ENCODE results near the gene ENPEP.
A peak's percentile ranks its signal among the peaks of the same experiment; 100 is the strongest.

Gene ENPEP

GRCh38 chr4:110597582-110597981, 121.6 kb downstream of the ENPEP start:
- ATAC-seq (no peak), DNase-seq (no peak)
- Mint-ChIP-seq H3K27ac (no peak overlapping the region), H3K4me3 (no peak overlapping the region), H3K9me3 (peaks cover 7 to 17% of the 10 kb centered on the region in 2 donors), H3K4me1 (no peaks in the 10 kb centered on the region), H3K27me3 (peaks cover 26% of the 10 kb centered on the region)

- Mint-ChIP-seq H3K4me1 (no peaks in the 10 kb centered on the region), H3K9me3 (peaks cover 5 to 14% of the 10 kb centered on the region in 2 donors), H3K4me3 (no peak overlapping the region), H3K27ac (no peak overlapping the region), H3K27me3 (peaks cover 26% of the 10 kb centered on the region)
- DNase-seq: no peak
- no peak for ATAC-seq
These were observed 126.1 kb downstream of the ENPEP start for GRCh38 chr4:110602061-110602460.

- Mint-ChIP-seq H3K27me3 (peaks cover 37% of the 10 kb centered on the region), H3K4me3 (no peak overlapping the region), H3K27ac (no peak overlapping the region), H3K9me3 (peaks cover 0 to 6% of the 10 kb centered on the region in 2 donors), H3K4me1 (no peaks in the 10 kb centered on the region)
- no peak for DNase-seq
- ATAC-seq: no peak
These were observed 129.1 kb downstream of the ENPEP start for GRCh38 chr4:110605077-110605476.

GRCh38 chr4:110609044-110609750, 133.2 kb downstream of the ENPEP start:
- ATAC-seq: no peak
- Mint-ChIP-seq H3K9me3 (no peaks in the 10 kb centered on the region), H3K27ac (no peak overlapping the region), H3K4me3 (no peak overlapping the region), H3K4me1 (peaks cover 12% of the 10 kb centered on the region), H3K27me3 (peaks cover 63% of the 10 kb centered on the region)
- no peak for DNase-seq

- Mint-ChIP-seq H3K9me3 (no peaks in the 10 kb centered on the region), H3K4me3 (no peak overlapping the region), H3K27me3 (peaks cover 77% of the 10 kb centered on the region), H3K27ac (no peak overlapping the region), H3K4me1 (peaks cover 18% of the 10 kb centered on the region)
- peak; percentile 31 for ATAC-seq
- DNase-seq: no peak
These were observed 134.6 kb downstream of the ENPEP start for GRCh38 chr4:110610620-110610939.

GRCh38 chr4:110610940-110611831, 135.2 kb downstream of the ENPEP start:
- H3K27me3 Mint-ChIP-seq: peaks cover 83% of the 10 kb centered on the region
- H3K4me3 Mint-ChIP-seq: peak overlapping the region in 1 of 2 donors; percentile 54
- DNase-seq (no peak), ATAC-seq (peak; percentile 57)
- no peaks in the 10 kb centered on the region for H3K9me3 Mint-ChIP-seq
- peaks cover 24% of the 10 kb centered on the region for H3K4me1 Mint-ChIP-seq
- no peak overlapping the region for H3K27ac Mint-ChIP-seq

GRCh38 chr4:110611968-110612447, 136.1 kb downstream of the ENPEP start:
- peaks cover 26% of the 10 kb centered on the region for H3K4me1 Mint-ChIP-seq
- DNase-seq: no peak
- no peaks in the 10 kb centered on the region for H3K9me3 Mint-ChIP-seq
- ATAC-seq: no peak
- H3K4me3 Mint-ChIP-seq: no peak overlapping the region
- H3K27ac Mint-ChIP-seq: no peak overlapping the region
- H3K27me3 Mint-ChIP-seq: peaks cover 91% of the 10 kb centered on the region

GRCh38 chr4:110612631-110613269, 136.8 kb downstream of the ENPEP start:
- H3K9me3 Mint-ChIP-seq: no peaks in the 10 kb centered on the region
- peaks cover 27% of the 10 kb centered on the region for H3K4me1 Mint-ChIP-seq
- H3K27ac Mint-ChIP-seq: no peak overlapping the region
- H3K27me3 Mint-ChIP-seq: peaks cover 97% of the 10 kb centered on the region
- DNase-seq (no peak), ATAC-seq (no peak)
- no peak overlapping the region for H3K4me3 Mint-ChIP-seq

GRCh38 chr4:110613745-110614144, 137.8 kb downstream of the ENPEP start:
- peaks cover 36% of the 10 kb centered on the region for H3K4me1 Mint-ChIP-seq
- no peak overlapping the region for H3K4me3 Mint-ChIP-seq
- H3K27me3 Mint-ChIP-seq: peaks cover 97% of the 10 kb centered on the region
- ATAC-seq: no peak
- DNase-seq: no peak
- peaks cover 0 to 9% of the 10 kb centered on the region in 2 donors for H3K9me3 Mint-ChIP-seq
- no peak overlapping the region for H3K27ac Mint-ChIP-seq

GRCh38 chr4:110614173-110614963, 138.4 kb downstream of the ENPEP start:
- Mint-ChIP-seq H3K4me3 (no peak overlapping the region), H3K27ac (no peak overlapping the region), H3K27me3 (peaks cover 97% of the 10 kb centered on the region), H3K4me1 (peaks cover 42% of the 10 kb centered on the region), H3K9me3 (peaks cover 0 to 16% of the 10 kb centered on the region in 2 donors)
- no peak for DNase-seq
- no peak for ATAC-seq
